CD4-positive, alpha-beta T cell treated with Interleukin-2 at 100 ng/mL for 4 hours (primary cell): ENCODE measurements around the gene HSD11B1L.

Experiments
- DNase-seq: peaks from one replicate; pipeline ENCODE4 v3.0.0-alpha.2; 2020; ENCODE audit warnings: low spot score

HSD11B1L gene, protein sequence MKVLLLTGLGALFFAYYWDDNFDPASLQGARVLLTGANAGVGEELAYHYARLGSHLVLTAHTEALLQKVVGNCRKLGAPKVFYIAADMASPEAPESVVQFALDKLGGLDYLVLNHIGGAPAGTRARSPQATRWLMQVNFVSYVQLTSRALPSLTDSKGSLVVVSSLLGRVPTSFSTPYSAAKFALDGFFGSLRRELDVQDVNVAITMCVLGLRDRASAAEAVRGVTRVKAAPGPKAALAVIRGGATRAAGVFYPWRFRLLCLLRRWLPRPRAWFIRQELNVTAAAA

DNA sequence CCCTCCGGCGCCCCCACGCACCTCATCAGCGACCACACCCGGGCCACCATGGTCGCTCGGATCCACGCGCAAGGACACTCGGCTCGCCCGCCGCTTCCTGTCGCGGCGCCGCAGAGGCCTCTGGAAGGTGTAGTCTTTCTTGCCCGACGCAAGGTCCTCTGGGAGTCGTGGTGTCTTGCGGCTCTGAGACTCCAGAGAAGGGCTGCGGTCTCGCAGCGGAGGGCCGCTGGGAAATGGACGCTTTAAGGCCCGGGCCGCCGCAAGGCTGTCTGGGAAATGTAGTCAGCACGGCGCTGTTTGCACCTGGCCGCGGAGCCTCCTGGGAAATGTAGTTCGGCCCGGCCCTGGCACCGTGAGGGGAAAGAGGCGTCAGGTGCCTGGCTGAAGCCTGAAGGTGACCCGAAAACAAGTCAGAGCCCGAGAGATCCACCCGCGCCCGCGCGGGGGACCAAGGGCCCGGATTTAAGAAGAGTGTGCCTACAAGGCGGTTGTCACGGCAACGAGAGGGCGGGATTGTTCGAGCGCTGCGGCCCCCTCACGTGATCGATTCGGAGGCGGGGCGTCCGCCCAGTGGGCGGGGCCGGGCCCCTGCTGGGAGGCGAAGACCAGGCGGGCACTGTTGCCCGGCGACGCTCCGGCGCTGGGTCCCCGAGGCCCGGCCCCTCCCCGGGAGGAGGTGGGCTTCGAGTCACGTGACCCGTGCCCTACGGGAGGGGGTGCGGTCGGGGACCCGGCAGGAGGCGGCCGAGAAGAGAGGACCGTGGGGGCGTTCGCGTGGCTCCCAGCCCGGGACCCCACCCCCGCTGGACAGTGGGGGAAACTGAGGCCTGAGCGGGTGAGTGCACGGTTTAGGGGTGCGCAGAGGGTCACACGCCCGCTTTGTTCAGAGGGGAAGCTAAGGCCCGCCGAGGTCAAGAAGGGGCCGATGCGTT, at the start of gene HSD11B1L, which contains the start of gene MICOS13:
HSD11B1L (plus strand) TSS at position 591 of the 932 bp plus-strand sequence. CDS start 3,806 bp downstream, outside the sequence.
MICOS13 (minus strand) TSS at position 80 of the 932 bp plus-strand sequence; CDS start at position 50, 30 bp downstream.
- peak; percentile 99 for DNase-seq

DNA sequence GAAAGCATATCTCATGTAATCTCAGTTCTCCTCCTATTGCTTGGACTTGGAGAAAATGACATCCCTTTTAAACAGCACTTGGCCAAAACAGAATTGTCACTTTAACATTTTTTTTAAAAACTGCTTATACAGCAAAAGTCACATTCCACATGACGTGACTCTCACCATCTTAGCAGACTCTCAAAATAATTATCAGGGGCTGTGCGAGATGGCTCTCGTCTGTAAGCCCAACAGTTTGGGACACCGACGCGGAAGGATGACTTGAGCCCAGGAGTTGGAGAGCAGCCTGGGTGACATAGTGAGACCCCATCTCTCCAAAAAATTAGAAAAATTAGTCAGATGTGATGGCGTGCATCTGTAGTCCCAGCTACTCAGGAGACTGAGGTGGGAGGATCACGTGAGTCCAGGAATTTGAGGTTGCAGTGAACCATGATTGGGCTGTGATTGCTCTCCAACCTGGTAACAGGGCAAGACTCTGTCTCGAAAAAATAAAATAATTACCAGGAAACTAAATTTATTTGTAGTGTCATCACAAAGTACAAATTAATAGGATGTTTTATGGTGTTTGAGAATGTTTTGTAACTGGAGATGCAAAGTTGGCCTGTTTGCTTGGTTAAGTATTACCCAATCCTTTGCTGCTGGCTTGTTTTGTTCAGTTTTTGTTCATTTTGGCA, 49.1 kb upstream of the HSD11B1L start:
- DNase-seq, result no peak

DNA sequence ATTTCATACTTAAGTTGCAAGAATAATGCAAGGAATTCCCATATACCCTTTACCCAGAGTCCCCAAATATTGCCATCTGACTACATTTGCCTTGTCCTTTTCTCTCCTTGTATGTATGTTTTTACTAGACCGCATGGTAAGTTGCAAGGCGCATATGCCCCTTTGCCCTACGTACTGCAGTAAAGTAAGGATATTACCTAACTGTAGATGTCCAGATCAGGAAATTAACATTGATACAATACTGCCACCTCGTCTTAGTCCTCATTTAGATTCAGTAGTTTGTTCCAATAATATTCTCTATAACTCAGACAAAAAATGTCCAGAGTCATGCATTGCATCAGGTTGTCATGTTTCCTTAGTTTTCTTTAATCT, 48.6 kb upstream of the HSD11B1L start:
- no peak for DNase-seq

DNA sequence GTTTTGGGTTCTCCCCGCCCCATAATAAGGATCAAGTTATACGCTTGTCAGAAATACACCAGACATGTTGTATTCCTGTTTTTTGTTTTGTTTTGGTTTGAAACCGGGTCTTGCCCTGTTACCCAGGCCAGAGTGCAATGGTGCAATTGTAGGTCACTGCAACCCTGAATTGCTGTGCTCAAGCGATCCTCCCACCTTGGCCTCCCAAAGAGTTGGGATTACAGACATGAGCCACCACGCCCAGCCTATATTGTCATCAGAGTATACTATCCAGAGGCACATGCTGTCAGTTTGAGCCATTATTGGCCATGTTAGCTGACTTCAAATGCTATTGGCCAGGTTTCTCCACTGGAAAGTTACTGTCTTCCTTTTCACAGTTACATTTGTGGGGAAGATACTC, 48.2 kb upstream of the HSD11B1L start:
- DNase-seq, result no peak

DNA sequence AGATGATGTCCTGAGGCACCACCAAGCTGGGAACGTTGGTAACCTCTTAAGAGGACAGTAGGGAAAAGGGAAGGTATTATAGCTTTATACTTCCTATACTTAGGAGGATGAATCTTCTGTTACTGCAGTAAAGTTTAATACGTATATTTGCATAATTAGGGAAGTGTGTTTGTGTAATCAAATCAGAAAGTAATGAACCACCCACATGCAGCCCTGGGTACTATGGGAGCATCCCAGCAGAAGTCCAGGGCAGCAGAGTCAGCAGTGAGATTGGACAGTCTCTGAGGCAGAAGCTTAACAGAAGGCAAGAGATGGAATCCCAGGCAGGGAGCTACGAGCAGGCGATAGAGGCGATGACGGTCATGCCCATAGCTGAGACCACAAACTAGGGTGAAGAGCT, 45.4 kb upstream of the HSD11B1L start:
- no peak for DNase-seq

DNA sequence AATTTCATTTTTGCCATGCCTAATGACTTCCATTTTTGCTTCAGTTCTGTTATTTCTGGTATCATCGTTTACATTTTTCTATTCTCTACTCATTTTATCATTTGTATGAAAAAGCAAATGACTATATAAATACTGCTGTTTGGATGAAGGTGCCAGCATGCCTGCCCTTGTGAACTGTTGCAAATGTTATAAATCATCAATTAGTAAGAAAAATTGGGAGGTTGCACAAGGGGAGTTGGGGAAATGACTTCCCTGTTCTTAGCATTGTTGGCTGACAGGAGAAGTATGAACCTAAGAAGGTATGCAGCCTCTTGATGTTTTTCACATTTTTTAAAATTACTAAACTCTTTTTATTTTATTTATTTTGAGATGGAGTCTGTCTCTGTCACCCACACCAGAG, 42.9 kb upstream of the HSD11B1L start:
- DNase-seq, result no peak

DNA sequence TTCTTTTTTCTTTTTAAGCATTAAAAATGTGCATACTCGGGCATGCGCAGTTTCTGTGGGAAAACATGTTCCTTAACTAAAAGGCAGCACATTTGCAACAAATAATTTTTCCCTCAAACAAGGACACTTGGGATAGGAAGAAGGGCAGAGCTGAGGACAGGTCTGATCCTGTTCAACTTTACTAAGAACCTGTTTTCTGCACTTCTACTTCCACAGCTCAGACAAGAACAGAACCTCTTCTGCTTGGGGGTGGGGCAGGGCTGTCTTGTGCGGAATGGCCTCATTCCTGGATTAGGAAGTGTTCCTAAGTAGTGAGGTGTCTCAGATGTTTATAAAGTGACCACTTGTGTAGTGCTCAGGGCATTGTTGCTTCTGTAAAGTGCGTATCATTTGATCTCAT, 39.7 kb upstream of the HSD11B1L start:
- no peak for DNase-seq

DNA sequence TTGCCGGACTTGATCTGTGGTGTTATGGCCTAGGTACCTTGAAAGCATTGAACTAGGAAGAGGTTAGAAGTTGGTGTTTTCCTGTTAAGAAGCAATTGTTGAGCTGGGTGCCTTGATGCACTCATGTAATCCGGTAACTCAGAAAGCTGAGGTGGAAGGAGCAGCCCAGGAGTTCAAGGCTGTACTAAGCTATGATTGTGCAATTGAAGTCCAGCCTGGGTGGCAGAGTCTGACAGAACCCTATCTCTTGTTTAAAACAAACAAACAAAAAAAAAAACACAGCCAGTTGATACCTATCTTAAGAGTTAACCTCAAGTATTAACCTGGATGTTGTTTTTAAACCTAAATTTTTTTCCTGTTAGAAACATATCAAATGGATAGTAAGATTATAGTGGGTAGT, 38.6 kb upstream of the HSD11B1L start:
- no peak for DNase-seq

DNA sequence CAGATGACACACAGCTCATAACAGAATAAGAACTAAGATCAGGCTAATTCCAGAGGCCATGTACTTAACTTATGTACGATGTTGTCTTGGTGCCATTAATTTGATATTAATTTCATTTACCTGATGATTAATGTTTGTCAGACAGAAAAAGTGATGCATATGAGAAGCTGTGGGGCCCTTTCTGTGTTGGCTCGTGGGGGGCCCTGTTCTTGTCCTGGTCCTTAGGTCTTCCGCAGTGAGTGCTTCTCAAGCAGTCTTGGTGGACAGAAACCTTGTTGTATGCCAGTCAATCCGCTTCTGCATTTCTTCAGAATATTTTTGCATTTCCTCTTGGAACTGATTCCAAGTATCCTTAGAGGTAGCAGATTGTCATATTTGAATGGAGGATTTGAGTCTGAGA, 37.8 kb upstream of the HSD11B1L start:
- no peak for DNase-seq

DNA sequence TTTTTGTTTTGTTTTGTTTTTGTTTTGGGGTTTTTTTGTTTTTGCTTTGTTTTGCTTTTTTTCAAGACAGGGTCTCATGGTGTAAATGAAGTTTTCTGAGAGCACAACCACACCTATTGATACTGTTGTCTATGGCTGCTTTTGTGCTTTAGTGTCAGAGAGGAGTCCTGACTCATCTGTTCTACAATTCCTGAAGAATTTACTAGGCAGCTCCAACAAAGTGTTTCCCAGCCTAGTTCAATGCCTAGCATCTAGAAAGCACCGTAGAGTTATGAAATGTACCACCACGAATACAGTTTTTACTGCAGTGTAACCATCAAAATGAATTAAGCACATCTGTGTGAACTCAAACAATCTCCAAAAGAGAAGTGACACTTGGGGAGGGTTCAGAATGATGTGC, 36.8 kb upstream of the HSD11B1L start:
- DNase-seq, result no peak

DNA sequence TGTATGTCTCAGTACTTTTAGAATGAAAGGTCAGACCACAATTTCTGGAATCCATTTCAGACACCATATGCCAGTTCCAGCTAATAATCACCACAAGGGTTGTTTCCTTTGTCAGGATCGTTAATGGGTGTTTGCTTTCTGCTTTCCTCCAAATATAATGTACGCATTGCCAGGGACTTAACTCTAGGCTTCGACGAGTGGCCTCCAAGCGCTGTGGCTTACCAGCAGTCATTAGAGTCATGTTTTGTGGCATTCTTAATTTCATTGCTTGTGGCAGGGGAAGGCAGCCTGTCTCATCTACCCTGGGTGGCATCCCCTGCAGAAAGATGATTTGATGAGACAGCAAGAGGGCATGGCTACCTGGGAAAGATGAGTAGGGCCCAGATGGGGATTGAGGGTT, 35.4 kb upstream of the HSD11B1L start:
- DNase-seq, result no peak

DNA sequence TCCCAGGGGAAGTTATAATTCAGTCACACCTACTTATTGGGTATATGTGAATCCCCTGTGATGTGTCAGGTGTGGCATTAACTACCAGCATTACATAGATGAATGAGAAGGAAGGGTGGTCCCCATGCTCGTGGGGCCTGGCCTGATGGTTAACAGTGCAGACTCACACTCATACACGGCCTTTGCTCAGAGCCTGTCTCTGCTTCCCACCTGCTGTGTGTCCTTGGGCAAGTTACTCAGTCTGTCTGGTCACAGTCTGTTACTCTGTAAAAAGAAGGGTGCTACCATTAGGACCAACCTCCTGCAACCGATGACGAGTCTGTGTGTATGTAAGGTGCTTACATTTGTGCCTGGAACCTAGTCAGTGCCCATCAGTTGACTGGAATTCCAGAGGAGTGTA, 34.1 kb upstream of the HSD11B1L start:
- no peak for DNase-seq

DNA sequence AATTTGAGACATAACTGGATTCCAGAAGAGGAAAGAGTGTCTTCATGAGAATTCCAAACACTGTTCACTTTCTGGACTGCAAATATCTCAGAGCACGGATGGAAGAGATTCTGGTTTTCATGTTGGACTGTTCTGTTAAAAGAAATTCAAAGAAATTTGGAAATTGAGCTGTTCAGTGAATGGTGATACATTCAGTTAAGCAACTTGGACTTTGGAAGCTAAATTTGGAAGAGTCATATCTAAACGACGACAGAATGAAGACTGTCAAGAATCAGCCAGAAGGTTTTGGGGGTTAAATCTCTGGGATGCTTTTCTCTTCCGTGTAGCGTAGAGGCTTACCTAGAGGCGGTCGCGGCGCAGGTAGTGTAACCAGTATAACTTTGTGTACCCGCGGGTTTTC, 32.4 kb upstream of the HSD11B1L start:
- DNase-seq, result no peak

DNA sequence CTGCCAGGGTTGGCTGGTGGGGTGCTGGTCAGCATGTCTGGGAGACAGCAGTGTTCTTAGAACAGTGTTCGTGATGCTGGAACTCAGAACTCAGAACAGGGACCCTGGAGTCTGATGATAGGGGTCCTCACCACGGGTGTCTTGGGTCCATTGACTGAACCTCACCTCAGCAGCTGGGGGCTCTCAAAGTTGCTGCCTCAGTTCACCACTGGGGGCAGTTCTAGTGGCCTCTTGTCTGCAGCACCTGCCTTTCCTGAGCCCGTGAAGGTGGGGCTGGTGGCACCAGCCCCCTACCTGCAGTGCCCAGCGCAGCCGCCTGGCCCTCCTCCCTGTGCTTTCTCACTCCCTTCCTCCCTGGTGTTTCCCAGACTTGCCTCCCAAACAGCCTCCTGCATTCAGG, 29.5 kb upstream of the HSD11B1L start:
- no peak for DNase-seq

DNA sequence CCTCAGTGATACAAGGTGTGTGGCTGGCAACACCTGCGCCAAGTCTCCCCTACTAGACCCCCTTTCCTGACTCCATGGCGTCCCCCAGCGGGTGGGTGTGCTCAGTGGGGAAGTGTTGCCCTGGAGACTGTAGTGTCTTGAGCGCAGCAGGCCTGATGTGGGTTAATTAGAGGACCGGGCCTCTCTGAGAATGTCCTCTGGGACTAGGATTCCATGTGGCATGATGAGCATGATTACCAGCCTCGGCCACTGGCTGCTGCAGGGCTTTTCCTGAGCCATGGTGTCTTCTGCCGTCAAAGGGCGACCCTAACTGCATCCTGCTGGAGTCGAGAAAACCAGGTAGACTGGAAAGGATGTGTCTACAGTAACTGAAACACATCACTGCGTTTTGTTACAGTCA, 28.6 kb upstream of the HSD11B1L start:
- no peak for DNase-seq

DNA sequence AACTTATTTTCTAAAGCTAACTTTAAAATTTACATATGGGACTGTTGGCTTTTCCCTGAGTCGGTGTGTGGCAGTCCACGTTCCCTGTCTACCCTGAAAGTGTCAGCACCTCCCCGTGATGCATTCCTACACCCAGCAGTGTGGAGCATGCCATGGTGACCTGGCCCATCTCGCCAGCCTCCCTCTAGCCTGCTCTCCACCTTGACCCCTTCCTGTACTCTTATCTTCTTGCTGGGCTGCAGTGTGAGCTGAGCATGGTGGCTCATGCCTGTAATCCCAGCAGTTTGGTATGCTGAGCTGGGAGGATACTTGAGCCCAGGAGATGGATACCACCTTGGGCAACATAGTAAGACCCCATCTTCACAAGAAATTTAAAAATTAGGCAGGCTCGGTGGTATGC, 25.9 kb upstream of the HSD11B1L start:
- DNase-seq, result no peak

DNA sequence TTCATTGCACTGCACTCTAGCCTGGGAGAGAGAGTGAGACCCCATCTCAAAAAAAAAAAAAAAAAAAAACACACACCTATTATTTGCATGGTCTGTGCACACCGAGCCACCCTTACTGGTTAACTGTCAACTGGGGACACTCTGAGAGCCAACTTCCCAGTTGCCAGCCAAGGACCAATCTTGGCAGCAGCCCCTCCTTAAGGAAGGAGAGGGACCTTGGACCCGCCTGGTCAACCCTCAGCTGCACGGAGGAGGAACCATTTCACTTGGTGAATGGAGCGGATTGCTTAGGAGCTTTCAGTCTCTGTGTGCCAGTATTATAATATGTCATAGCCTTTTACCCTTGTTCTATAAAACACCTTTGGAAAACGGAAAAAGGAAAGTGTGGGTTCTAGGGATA, 25.4 kb upstream of the HSD11B1L start:
- DNase-seq, result no peak

DNA sequence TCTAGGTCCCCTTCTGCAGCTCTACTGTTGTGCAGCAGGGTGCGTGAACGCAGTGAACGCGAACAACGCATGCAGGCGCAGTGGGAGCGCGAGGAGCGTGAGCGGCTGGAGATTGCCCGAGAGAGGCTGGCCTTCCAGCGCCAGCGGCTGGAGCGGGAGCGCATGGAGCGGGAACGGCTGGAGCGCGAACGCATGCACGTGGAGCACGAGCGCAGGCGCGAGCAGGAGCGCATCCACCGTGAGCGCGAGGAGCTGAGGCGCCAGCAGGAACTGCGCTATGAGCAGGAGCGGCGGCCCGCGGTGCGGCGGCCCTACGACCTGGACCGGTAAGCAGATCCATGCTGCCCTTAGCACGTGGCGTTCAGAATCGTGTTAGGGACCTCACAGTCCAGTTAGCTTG, 19.3 kb upstream of the HSD11B1L start:
- no peak for DNase-seq

DNA sequence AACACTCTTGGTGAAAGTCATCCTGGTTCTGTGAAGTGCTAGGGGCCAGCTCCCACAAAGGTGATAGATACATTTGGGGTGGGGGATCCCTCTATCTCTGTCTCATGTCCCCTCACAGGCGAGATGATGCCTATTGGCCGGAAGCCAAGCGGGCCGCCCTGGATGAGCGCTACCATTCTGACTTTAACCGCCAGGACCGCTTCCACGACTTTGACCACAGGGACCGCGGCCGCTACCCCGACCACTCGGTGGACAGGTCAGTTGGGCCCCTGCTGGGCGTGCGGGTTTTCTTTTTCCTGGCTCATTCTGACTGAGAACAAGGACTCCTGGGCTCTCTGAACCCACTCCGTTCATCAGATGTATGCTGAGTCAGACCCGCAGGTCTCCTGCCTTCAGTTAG, 16.9 kb upstream of the HSD11B1L start:
- DNase-seq, result no peak

DNA sequence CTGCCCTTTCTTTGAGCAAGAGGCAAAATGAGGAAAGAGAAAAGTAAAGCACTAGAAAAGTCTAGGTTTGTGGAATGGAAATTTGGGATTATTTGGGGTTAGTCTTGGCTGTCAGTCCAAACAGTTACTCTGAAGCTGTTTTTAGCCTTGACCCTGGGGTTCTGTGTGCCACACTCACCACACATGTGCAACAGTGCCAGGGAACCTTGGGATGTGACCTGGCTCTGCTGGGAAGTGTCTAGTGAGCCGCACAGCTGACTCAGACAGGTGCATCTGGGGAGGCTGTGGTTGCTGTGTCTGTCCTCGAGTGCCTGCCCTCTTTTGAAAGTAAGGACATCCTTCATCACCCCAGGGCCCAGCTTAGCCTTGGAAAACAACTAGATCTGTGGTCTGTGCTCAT, 16.3 kb upstream of the HSD11B1L start:
- no peak for DNase-seq

DNA sequence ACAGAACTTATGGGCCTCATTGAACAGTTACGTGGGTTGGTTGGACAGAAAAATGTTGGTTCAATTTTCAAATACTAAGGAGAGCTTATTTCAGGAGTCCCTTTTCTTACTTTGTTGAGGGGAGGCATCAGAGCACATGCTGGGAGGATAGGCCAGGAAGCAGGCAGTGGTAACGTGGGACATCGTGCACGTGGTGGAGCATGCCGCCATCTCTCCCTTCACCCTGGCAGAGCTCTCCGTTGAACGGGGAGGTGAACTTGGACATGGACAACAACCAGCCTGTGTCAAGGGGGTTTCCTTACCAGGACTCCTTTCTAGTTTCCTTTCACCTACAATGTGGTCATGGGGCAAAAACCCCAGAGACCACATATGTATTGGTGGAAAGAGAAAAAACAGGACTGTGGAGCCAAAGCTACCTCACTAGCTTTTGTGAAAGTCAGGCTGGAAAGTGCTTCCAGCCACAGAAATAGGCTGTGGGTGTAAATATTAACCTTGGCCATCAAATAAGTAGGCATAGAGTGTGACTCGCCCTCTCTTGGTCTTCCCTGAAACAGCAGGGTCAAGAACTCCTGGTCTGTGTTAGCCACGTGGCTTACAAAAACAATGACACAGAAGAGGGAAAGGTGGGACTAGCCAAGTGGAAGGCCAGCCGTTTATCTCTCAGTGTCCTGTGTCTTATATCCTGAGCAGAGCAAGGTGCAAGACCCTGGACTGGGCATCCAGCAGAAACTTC, 14.9 kb upstream of the HSD11B1L start:
- no peak for DNase-seq
